Mesothelial cell of epicardium (in vitro differentiated cells): Measurements from ENCODE around the gene LSM12. TPM values are rescaled to one million over a fixed set of nuclear protein-coding genes. Genes with fewer than 3 reads are reported as not detected.

Source experiments
- DNase-seq, 2 experiments: peaks; one replicate each; pipeline ENCODE4 v3.0.0; 2021; ENCODE audit warnings: low spot score in 2 of 2; ENCODE audit not compliant: unreplicated experiment in 2 of 2
- H3K27ac Mint-ChIP-seq: 2 replicates; pipeline ENCODE4 v1.8.0; 2021; ENCODE audit warnings: mixed read lengths
- H3K27me3 Mint-ChIP-seq: 2 replicates; pipeline ENCODE4 v1.8.0; 2021; ENCODE audit warnings: low read depth, mixed read lengths
- H3K36me3 Mint-ChIP-seq: 2 replicates; pipeline ENCODE4 v1.8.0; 2021; ENCODE audit warnings: mixed read lengths
- H3K4me1 Mint-ChIP-seq: 2 replicates; pipeline ENCODE4 v1.8.0; 2021; ENCODE audit warnings: mixed read lengths
- H3K4me3 Mint-ChIP-seq: 2 replicates; pipeline ENCODE4 v1.8.0; 2021; ENCODE audit warnings: mild to moderate bottlenecking, moderate library complexity, mixed read lengths
- H3K9me3 Mint-ChIP-seq: 2 replicates; pipeline ENCODE4 v1.8.0; 2021; ENCODE audit warnings: mixed read lengths
- total RNA-seq: library from RNA; stranded (reverse); gene quantifications from 3 replicates; pipeline ENCODE4 v1.2.1, GENCODE V29; 2021
- TF ChIP-seq, protein P1 (sequence below): fragments of 200-600 bp; sonication (generic); IDR thresholded peaks from one replicate; pipeline ENCODE4 v1.5.0; 2021; ENCODE audit warnings: antibody characterized with exemption; ENCODE audit not compliant: unreplicated experiment

LSM12 gene
- total RNA-seq, 1 donor from 2014 or later = 58.0 TPM

GRCh38 chr17:44007346-44008204, 58.9 kb downstream of the LSM12 start:
- Mint-ChIP-seq H3K27me3 (peaks cover 40% of the 10 kb centered on the region), H3K36me3 (peaks cover 4% of the 10 kb centered on the region), H3K4me3 (peak overlapping the region; percentile 83), H3K4me1 (peaks cover 20% of the 10 kb centered on the region), H3K27ac (peak overlapping the region; percentile 61), H3K9me3 (no peaks in the 10 kb centered on the region)
- no peak for DNase-seq
- TF ChIP-seq, protein P1, sequence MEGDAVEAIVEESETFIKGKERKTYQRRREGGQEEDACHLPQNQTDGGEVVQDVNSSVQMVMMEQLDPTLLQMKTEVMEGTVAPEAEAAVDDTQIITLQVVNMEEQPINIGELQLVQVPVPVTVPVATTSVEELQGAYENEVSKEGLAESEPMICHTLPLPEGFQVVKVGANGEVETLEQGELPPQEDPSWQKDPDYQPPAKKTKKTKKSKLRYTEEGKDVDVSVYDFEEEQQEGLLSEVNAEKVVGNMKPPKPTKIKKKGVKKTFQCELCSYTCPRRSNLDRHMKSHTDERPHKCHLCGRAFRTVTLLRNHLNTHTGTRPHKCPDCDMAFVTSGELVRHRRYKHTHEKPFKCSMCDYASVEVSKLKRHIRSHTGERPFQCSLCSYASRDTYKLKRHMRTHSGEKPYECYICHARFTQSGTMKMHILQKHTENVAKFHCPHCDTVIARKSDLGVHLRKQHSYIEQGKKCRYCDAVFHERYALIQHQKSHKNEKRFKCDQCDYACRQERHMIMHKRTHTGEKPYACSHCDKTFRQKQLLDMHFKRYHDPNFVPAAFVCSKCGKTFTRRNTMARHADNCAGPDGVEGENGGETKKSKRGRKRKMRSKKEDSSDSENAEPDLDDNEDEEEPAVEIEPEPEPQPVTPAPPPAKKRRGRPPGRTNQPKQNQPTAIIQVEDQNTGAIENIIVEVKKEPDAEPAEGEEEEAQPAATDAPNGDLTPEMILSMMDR = no peak

- peaks cover 20% of the 10 kb centered on the region for H3K4me1 Mint-ChIP-seq
- H3K4me3 Mint-ChIP-seq = peak overlapping the region; percentile 83
- H3K27ac Mint-ChIP-seq = peak overlapping the region; percentile 85
- peaks cover 4% of the 10 kb centered on the region for H3K36me3 Mint-ChIP-seq
- peaks cover 49% of the 10 kb centered on the region for H3K27me3 Mint-ChIP-seq
- no peaks in the 10 kb centered on the region for H3K9me3 Mint-ChIP-seq
- TF ChIP-seq, protein P1 = peak; percentile 80
- DNase-seq = peak; percentile 93 to 99
Observed at GRCh38 chr17:44006598-44007345, 59.7 kb downstream of the LSM12 start.

DNA sequence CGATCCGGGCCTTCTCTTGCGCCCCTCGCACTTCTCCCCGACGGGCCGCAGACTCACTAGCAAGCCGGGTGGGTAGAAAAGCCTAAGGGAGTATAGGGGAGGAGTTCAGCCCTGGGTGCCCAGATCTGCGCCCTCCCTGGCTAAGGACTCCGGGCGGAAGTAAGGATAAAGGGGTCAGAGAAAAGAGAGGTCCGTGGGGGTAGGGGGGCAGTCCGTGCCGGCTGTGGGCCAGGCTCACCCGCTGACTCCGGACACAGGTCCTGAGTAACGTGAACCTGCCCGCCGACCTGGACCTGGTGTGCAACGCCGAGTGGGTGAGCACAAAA, 60.2 kb downstream of the LSM12 start:
- peak overlapping the region; percentile 83 for H3K4me3 Mint-ChIP-seq
- H3K9me3 Mint-ChIP-seq = no peaks in the 10 kb centered on the region
- no peak for DNase-seq
- peaks cover 54% of the 10 kb centered on the region for H3K27me3 Mint-ChIP-seq
- peak overlapping the region; percentile 53 for H3K27ac Mint-ChIP-seq
- H3K36me3 Mint-ChIP-seq = no peaks in the 10 kb centered on the region
- H3K4me1 Mint-ChIP-seq = peaks cover 20% of the 10 kb centered on the region
- TF ChIP-seq, protein P1 = no peak

- H3K27me3 Mint-ChIP-seq = peaks cover 59% of the 10 kb centered on the region
- peak in 1 of 2 experiments; percentile 42 for DNase-seq
- peaks cover 20% of the 10 kb centered on the region for H3K4me1 Mint-ChIP-seq
- H3K27ac Mint-ChIP-seq = peak overlapping the region; percentile 53
- no peaks in the 10 kb centered on the region for H3K36me3 Mint-ChIP-seq
- peak overlapping the region; percentile 83 for H3K4me3 Mint-ChIP-seq
- H3K9me3 Mint-ChIP-seq = no peaks in the 10 kb centered on the region
- TF ChIP-seq, protein P1 = no peak
Observed at GRCh38 chr17:44005527-44006271, 60.8 kb downstream of the LSM12 start.

DNA sequence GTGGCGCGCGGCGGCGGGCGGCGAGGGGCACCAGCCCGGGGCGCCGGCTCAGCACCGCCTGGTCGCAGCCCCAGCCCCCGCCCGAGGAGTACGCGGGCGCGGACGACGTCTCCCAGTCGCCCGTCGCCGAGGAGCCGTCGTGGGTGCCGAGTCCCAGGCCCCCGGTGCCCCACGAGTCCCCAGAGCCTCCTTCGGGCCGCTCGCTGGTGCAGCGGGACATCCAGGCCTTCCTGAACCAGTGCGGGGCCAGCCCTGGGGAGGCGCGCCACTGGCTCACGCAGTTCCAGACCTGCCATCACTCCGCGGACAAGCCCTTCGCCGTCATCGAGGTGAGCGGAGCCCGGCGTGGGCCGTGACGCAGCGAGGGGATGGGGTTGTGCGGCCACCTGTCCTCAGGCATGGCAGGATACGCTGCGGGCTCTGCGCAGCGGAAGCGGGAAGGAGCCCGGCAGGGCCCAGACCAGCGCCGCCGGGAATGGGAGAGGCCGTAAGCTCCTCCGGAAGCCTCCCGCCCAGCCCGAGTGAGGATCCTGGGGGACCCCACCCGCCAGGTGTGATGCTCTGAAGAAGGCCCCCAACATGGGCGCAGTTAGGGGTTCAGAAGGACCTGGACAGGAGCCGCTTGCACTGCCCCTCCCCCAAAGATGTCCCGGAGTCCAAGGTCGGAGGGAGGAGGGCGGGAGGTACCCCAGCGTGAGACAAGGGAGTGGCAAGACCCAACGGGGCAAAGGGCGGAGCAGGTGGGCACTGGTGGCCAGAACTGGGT, 61.5 kb downstream of the LSM12 start:
- no peaks in the 10 kb centered on the region for H3K36me3 Mint-ChIP-seq
- peaks cover 65% of the 10 kb centered on the region for H3K27me3 Mint-ChIP-seq
- DNase-seq = no peak
- no peaks in the 10 kb centered on the region for H3K9me3 Mint-ChIP-seq
- peak overlapping the region; percentile 33 for H3K4me3 Mint-ChIP-seq
- peaks cover 20% of the 10 kb centered on the region for H3K4me1 Mint-ChIP-seq
- TF ChIP-seq, protein P1 = no peak
- no peak overlapping the region for H3K27ac Mint-ChIP-seq
